OCI-LY3 (cell line): Measurements from ENCODE around the gene DNM3.

Experiments
- EZH2phosphoT487 ChIP-seq: fragments of 200-600 bp; shearing (Covaris generic); IDR thresholded peaks from 2 replicates; pipeline ENCODE4 v1.6.1; 2018; ENCODE audit warnings: antibody characterized with exemption, mixed run types, low read depth
- TF ChIP-seq, protein P1 (sequence below): fragments of 200-600, 300-600 bp; sonication (generic); IDR thresholded peaks from 2 replicates; pipeline ENCODE4 v1.5.1; 2014; ENCODE audit warnings: antibody characterized with exemption, low read length, low read depth

DNA sequence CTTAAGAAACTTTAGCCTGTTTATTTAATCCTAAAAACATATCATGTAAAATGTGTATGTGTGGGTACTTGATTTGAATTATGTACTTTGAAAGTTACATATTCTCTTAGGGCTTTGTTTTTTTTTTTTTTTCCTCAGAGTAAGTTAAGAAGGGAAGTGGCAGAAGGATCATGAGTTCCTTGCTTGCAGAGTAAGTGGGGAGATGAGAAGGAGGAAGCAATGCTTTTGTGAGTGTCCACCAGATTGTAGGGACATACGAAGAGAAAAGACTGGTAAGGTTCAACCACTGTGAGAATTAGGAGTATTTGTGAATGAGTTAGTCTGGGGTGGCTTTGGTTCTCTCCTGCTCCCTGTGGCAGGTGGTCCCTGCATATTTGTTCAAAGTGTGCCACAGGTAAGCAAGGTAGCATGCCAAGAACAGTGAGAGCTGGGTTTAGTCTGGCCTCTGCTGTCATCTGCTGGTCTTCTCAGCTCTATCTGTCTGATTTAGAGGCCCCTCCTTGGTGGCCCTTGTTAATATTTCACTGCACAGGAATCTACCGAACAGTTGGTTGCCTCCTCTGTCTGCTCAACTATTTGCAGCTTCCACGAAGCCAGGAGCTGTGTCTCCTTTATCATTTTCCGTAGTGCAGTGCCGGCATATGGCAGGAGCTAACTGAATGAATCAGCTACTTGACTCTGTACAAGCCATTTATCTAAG, 9.5 kb downstream of the DNM3 start:
- TF ChIP-seq, protein P1, sequence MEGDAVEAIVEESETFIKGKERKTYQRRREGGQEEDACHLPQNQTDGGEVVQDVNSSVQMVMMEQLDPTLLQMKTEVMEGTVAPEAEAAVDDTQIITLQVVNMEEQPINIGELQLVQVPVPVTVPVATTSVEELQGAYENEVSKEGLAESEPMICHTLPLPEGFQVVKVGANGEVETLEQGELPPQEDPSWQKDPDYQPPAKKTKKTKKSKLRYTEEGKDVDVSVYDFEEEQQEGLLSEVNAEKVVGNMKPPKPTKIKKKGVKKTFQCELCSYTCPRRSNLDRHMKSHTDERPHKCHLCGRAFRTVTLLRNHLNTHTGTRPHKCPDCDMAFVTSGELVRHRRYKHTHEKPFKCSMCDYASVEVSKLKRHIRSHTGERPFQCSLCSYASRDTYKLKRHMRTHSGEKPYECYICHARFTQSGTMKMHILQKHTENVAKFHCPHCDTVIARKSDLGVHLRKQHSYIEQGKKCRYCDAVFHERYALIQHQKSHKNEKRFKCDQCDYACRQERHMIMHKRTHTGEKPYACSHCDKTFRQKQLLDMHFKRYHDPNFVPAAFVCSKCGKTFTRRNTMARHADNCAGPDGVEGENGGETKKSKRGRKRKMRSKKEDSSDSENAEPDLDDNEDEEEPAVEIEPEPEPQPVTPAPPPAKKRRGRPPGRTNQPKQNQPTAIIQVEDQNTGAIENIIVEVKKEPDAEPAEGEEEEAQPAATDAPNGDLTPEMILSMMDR = peak; percentile 34; the same call in 1 of the 2 replicates
- TF ChIP-seq EZH2phosphoT487 = no peak
